Left ventricle myocardium inferior (tissue), 1 donor: ENCODE measurements around the gene DGKA. TPM values are rescaled to one million over a fixed set of nuclear protein-coding genes. Genes with fewer than 3 reads are reported as not detected.

Experiments
- DNase-seq: peaks from one replicate; pipeline ENCODE4 v3.0.0-alpha.2; 2020
- H3K27ac ChIP-seq: fragments of 200-600 bp; replicated peaks from 2 replicates; pipeline ENCODE4 v1.8.0; 2021
- H3K27me3 ChIP-seq: fragments of 200-600 bp; 2 replicates; pipeline ENCODE4 v1.8.0; 2021; ENCODE audit warnings: low read depth
- H3K36me3 ChIP-seq: fragments of 200-600 bp; 2 replicates; pipeline ENCODE4 v1.8.0; 2021
- H3K4me1 ChIP-seq: fragments of 200-600 bp; 2 replicates; pipeline ENCODE4 v1.8.0; 2021
- H3K4me3 ChIP-seq: fragments of 200-600 bp; 2 replicates; pipeline ENCODE4 v1.8.0; 2021; ENCODE audit warnings: mild to moderate bottlenecking, moderate library complexity
- H3K9me3 ChIP-seq: fragments of 200-600 bp; replicated peaks from 2 replicates; pipeline ENCODE4 v1.8.0; 2021
- intact Hi-C: fragments of 100-400 bp; cut with micrococcal nuclease; formaldehyde crosslinking; loops from one replicate; pipeline ENCODE4 v1.11.0; 2022
- total RNA-seq: library from RNA; stranded (reverse); fragmentation: NEBNext Ultra II Directional; extraction: Animal tissue kit (Norgen Biotek cat#: 25700); gene quantifications from one replicate; pipeline ENCODE4 v1.2.1, GENCODE V29; 2021
- TF ChIP-seq, protein P1 (sequence below): fragments of 200-600 bp; IDR thresholded peaks from 2 replicates; pipeline ENCODE4 v1.8.0; 2021; ENCODE audit warnings: antibody characterized with exemption, mild to moderate bottlenecking, borderline replicate concordance
- donor health status: DM: no; HTN: yes; CAD: no; lungs with severe emphysema.

DGKA gene
- total RNA-seq, 1 donor from 2014 or later, result 6.5 TPM

GRCh38 chr12:55935738-55936151 lies 4.8 kb downstream of the DGKA start:
- H3K9me3 ChIP-seq, result no peaks in the 10 kb centered on the region
- peak overlapping the region; percentile 71 for H3K27ac ChIP-seq
- no peaks in the 10 kb centered on the region for H3K36me3 ChIP-seq
- H3K27me3 ChIP-seq, result no peaks in the 10 kb centered on the region
- TF ChIP-seq, protein P1, sequence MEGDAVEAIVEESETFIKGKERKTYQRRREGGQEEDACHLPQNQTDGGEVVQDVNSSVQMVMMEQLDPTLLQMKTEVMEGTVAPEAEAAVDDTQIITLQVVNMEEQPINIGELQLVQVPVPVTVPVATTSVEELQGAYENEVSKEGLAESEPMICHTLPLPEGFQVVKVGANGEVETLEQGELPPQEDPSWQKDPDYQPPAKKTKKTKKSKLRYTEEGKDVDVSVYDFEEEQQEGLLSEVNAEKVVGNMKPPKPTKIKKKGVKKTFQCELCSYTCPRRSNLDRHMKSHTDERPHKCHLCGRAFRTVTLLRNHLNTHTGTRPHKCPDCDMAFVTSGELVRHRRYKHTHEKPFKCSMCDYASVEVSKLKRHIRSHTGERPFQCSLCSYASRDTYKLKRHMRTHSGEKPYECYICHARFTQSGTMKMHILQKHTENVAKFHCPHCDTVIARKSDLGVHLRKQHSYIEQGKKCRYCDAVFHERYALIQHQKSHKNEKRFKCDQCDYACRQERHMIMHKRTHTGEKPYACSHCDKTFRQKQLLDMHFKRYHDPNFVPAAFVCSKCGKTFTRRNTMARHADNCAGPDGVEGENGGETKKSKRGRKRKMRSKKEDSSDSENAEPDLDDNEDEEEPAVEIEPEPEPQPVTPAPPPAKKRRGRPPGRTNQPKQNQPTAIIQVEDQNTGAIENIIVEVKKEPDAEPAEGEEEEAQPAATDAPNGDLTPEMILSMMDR, result no peak
- DNase-seq, result peak; percentile 54
- peak overlapping the region; percentile 55 for H3K4me3 ChIP-seq
- intact Hi-C loops, result loop anchor here (5.0 to 10.0 kb wide), 2 partner anchors 111 to 198 kb away; partner anchors contain the start of gene DNAJC14
- peaks cover 42% of the 10 kb centered on the region for H3K4me1 ChIP-seq

- H3K27me3 ChIP-seq, result no peaks in the 10 kb centered on the region
- H3K4me1 ChIP-seq, result peaks cover 23% of the 10 kb centered on the region
- TF ChIP-seq, protein P1, result no peak
- H3K9me3 ChIP-seq, result no peaks in the 10 kb centered on the region
- intact Hi-C loops, result loop anchor here (5.0 to 10.0 kb wide), 2 partner anchors 113 to 201 kb away; partner anchors contain the start of gene DNAJC14
- H3K4me3 ChIP-seq, result no peak overlapping the region
- no peak overlapping the region for H3K27ac ChIP-seq
- no peak for DNase-seq
- H3K36me3 ChIP-seq, result peaks cover 8% of the 10 kb centered on the region
Observed at GRCh38 chr12:55937981-55938380, 7.0 kb downstream of the DGKA start.

DNA sequence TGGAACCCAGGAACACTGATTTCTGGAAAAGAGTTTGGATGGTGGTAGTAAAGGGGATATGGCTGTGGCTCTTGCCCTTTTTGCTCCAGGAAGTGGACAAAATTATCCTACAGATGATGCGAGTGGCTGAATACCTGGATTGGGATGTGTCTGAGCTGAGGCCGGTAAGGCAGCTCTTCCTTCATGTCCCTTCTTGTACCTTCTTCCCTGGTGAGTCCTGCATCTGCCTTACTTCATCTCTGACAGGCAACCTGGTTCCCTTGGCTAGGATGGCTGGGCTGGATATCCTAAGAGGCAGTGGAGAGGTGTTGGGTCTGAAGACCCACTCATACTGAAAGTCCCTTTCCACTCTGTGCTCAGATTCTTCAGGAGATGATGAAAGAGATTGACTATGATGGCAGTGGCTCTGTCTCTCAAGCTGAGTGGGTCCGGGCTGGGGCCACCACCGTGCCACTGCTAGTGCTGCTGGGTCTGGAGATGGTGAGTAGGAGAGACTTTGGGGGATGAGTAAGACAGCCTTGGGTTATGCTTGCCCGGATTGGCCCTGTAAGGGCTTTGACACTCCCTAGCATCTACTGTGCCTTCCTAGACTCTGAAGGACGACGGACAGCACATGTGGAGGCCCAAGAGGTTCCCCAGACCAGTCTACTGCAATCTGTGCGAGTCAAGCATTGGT lies 8.0 kb downstream of the DGKA start:
- DNase-seq, result no peak
- Histone ChIP-seq H3K4me3 (no peak overlapping the region), H3K36me3 (peaks cover 8% of the 10 kb centered on the region), H3K27me3 (no peaks in the 10 kb centered on the region), H3K9me3 (no peaks in the 10 kb centered on the region), H3K4me1 (peaks cover 16% of the 10 kb centered on the region), H3K27ac (no peak overlapping the region)
- TF ChIP-seq, protein P1, result no peak
- intact Hi-C loops, result loop anchor here (5.0 to 10.0 kb wide), 2 partner anchors 114 to 202 kb away; partner anchors contain the start of gene DNAJC14

DNA sequence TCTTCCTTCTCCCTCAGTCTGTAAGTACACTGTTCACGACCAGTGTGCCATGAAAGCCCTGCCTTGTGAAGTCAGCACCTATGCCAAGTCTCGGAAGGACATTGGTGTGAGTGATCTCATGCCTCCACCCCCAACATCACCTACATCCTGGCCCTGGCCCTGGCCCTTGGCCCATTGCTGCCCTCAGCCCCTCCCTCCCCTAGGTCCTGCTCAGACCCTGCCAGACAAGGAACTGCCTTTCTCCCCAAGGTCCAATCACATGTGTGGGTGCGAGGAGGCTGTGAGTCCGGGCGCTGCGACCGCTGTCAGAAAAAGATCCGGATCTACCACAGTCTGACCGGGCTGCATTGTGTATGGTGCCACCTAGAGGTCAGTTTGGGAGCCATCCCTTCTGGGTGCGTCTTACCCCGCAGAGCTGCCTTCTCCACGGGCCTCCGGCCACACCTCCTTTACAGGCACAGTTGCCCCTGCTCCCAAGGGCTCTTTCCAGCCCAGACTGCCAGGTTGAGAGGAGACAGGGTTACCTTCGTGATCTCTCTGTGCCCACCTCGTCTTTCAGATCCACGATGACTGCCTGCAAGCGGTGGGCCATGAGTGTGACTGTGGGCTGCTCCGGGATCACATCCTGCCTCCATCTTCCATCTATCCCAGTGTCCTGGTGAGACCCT lies 9.2 kb downstream of the DGKA start:
- no peak overlapping the region for H3K27ac ChIP-seq
- H3K27me3 ChIP-seq, result no peaks in the 10 kb centered on the region
- intact Hi-C loops, result no loop called here
- DNase-seq, result peak; percentile 81
- no peaks in the 10 kb centered on the region for H3K9me3 ChIP-seq
- TF ChIP-seq, protein P1, result peak; percentile 96
- peak overlapping the region; percentile 49 for H3K4me3 ChIP-seq
- peaks cover 11% of the 10 kb centered on the region for H3K4me1 ChIP-seq
- H3K36me3 ChIP-seq, result peaks cover 12% of the 10 kb centered on the region

DNA sequence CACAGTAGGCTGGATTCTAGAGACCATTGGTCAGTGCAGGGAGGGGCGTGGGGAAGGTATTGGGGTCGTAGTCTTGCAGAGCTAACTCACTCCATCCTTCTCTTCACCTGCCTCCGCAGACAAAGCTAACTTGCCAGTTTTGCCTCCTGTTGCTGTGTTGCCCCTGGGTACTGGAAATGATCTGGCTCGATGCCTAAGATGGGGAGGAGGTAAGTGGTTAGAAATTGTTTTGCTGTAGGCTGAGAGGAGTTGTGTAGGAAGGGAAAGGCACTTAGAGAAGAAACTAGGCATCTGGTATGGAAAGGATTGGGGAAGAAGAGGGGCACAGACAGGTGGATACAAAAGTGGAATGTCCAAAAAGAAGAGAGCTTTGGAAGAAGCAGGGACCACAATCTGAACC lies 11.1 kb downstream of the DGKA start:
- intact Hi-C loops, result no loop called here
- H3K27ac ChIP-seq, result no peak overlapping the region
- no peak overlapping the region for H3K4me3 ChIP-seq
- TF ChIP-seq, protein P1, result no peak
- no peaks in the 10 kb centered on the region for H3K9me3 ChIP-seq
- no peak for DNase-seq
- peaks cover 8% of the 10 kb centered on the region for H3K4me1 ChIP-seq
- H3K36me3 ChIP-seq, result peaks cover 18% of the 10 kb centered on the region
- no peaks in the 10 kb centered on the region for H3K27me3 ChIP-seq
